ENCODE measurements around the gene CHN1.

The CHN1 gene

GRCh38 chr2:174945601-174946260, 59.5 kb downstream of the CHN1 start:
- TF ChIP-seq CTCF (IDR thresholded peaks at IDR 0.05) = no peak

DNA sequence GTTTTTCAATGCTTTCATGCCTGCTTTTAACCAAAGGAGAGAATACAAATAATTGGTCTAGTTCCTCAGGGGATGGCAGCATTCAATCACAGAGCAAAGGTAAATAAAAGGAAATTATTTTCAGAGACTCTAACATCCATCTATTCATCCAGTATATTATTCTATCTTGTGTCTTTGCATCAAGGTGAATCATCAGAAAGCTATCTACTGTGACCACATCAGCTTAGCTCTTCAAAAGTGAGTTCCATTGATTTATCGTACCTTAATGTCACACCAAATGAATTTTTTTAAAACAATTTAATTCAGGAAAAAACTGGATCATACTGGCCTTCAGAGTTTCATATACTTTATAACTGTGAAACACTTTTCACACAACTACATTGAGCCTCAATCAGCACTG, 66.1 kb downstream of the CHN1 start:
- TF ChIP-seq CTCF (IDR thresholded peaks at IDR 0.05) = no peak

GRCh38 chr2:174931724-174932123, 73.5 kb downstream of the CHN1 start:
- no peak for TF ChIP-seq CTCF (IDR thresholded peaks at IDR 0.05)

DNA sequence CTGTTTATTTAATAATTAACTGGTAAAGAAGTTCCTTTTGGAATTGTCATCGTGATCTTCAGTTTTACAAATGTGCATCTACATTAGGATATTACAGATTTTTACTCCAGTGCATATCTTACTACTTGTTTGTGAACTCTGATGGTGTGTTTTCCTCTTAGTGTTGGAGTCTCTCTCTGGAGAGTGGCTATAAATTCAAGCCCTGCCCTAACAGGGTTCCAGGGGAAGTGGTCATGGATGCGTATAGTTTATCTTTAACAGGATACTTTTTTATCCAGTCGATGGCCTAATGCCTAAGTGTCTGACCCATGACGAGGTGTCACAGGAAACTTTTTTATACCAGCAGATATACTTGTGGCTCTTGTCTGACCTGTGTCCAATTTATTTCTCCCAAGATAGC, 75.4 kb downstream of the CHN1 start:
- no peak for TF ChIP-seq CTCF (IDR thresholded peaks at IDR 0.05)

GRCh38 chr2:174925046-174925784, 80.0 kb downstream of the CHN1 start:
- no peak for TF ChIP-seq CTCF (IDR thresholded peaks at IDR 0.05)

DNA sequence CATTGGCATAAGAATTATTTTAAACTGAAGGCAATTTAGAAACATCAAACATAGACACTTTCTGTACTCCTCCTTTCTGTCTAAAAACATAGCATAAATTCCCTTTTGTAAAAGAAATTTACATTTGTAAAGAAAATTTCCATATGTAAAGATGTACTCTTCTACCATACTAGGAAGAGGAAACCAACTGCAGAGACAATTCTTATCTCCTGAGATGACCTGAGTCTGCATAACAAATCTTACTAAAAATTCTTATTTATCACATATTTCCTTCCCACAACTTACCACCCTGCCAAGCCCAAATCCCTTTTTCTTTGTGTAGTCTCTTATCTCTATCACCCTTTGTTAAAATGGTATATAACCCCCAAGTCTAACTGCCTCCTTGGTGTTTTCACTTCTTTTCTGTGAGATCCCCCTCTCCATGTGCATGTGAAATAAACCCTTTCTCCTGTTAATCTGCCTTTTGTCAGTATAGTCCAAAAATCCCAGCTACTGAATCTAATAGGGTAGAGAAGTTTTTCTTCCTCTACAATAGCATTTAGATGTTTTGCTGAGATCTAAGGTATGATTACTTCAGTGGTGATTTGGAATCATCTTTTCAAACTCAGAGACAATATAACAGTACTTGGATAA, 81.0 kb downstream of the CHN1 start:
- no peak for TF ChIP-seq CTCF (IDR thresholded peaks at IDR 0.05)

DNA sequence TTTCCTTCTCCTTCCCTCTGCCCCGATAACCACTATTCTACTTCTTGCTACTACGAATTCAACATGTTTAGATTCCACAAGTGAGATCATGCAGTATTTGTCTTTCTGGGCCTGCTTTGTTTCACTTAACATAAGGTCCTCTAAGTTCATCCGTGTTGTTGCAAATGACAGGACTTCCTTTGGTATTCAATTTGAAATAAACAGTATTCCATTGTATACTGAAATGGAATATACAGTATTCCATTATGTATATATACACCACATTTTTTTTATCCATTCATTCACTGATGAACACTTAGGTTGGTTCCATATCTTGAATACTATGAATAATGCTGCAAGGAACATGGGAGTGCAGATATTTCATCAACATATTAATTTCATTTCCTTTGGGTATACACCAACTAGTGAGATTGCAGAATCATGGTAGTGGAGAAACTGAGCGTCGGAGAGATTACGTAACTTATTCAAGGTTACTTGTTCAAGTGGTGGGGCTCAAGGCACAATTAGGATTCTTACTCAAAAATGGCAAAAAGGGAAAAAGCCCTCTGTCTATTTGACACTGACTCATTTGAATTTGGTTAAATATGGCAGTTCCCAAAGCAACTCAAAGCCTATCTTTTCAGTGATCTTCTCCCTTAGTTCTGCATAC, 85.1 kb downstream of the CHN1 start:
- TF ChIP-seq CTCF (IDR thresholded peaks at IDR 0.05) = no peak
